K562 (cell line): Measurements from ENCODE around the gene TRNAU1AP. TPM values are rescaled to one million over a fixed set of nuclear protein-coding genes. Genes with fewer than 3 reads are reported as not detected.
A peak's percentile ranks its signal among the peaks of the same experiment; 100 is the strongest.

Source experiments
- BCL6 ChIP-seq: fragments of 250-450 bp; sonication (Bioruptor Pico); IDR thresholded peaks from 2 replicates; pipeline ENCODE4 v1.4.0; 2020
- DMBX1 ChIP-seq: fragments of 250-450 bp; sonication (Bioruptor Pico); IDR thresholded peaks from 2 replicates; pipeline ENCODE4 v1.8.0; 2022; ENCODE audit warnings: inconsistent platforms, mild to moderate bottlenecking, moderate library complexity, borderline replicate concordance
- ELF2 ChIP-seq: fragments of 250-450 bp; sonication (Bioruptor Pico); IDR thresholded peaks from 2 replicates; pipeline ENCODE4 v1.5.0; 2021; ENCODE audit warnings: mild to moderate bottlenecking
- ETS2 ChIP-seq: IDR thresholded peaks from 2 replicates; pipeline ENCODE4 v1.6.1; 2016; ENCODE audit warnings: borderline replicate concordance, missing genetic modification characterization, mild to moderate bottlenecking, moderate library complexity, missing compliant biosample characterization; ENCODE audit not compliant: poor library complexity, severe bottlenecking
- HDAC2 ChIP-seq: fragments of 450-650 bp; IDR thresholded peaks from 2 replicates; pipeline ENCODE4 v1.6.1; 2016; ENCODE audit warnings: mild to moderate bottlenecking
- KDM4B ChIP-seq, 2 experiments: fragments of 450-650 bp in 1 of 2; sonication (generic) in 1 of 2; IDR thresholded peaks; 2 replicates each; pipeline ENCODE4 v1.6.1; 2016 to 2017; ENCODE audit warnings: borderline replicate concordance in 2 of 2, antibody characterized with exemption in 1 of 2, low read depth in 1 of 2, mild to moderate bottlenecking in 1 of 2
- NCOA1 ChIP-seq: fragments of 450-650 bp; IDR thresholded peaks from 2 replicates; pipeline ENCODE4 v1.6.1; 2016; ENCODE audit warnings: low read depth
- NFIC ChIP-seq: fragments of 450-650 bp; IDR thresholded peaks from 2 replicates; pipeline ENCODE4 v1.6.1; 2017; ENCODE audit warnings: mild to moderate bottlenecking, inconsistent platforms
- NR2F6 ChIP-seq: fragments of 450-650 bp; formaldehyde crosslinking; IDR thresholded peaks from 2 replicates; pipeline ENCODE4 v1.4.0; 2020; ENCODE audit warnings: mild to moderate bottlenecking
- PRMT5 ChIP-seq: sonication (generic); formaldehyde crosslinking; IDR thresholded peaks from 2 replicates; pipeline ENCODE4 v1.5.0; 2020; ENCODE audit warnings: missing genetic modification reagents
- RAD21 ChIP-seq, 2 experiments: fragments of 250-450 bp in 1 of 2; fragments of 450-650 bp in 1 of 2; sonication (Bioruptor Pico) in 1 of 2; formaldehyde crosslinking in 1 of 2; IDR thresholded peaks in 1 of 2; conservative IDR thresholded peaks in 1 of 2; 2 replicates each; pipeline versions ENCODE4 v1.4.0 to v1.8.0; 2020 to 2022; ENCODE audit warnings: mild to moderate bottlenecking in 2 of 2, moderate library complexity in 1 of 2
- SAP30 ChIP-seq: fragments of 200-600 bp; sonication (generic); IDR thresholded peaks from 2 replicates; pipeline ENCODE4 v1.6.1; 2012; ENCODE audit warnings: borderline replicate concordance, low read depth, mild to moderate bottlenecking, moderate library complexity, low read length, control low read depth, inconsistent platforms; ENCODE audit not compliant: insufficient read depth, poor library complexity, severe bottlenecking
- TBL1XR1 ChIP-seq, 2 experiments: IDR thresholded peaks; 2 replicates each; pipeline ENCODE4 v1.6.1; 2012; ENCODE audit warnings: improper control_type of control experiment in 2 of 2, low read length in 2 of 2, mild to moderate bottlenecking in 1 of 2
- ZNF24 ChIP-seq: fragments of 450-650 bp; IDR thresholded peaks from 2 replicates; pipeline ENCODE4 v1.6.1; 2016
- ZNF551 ChIP-seq: fragments of 250-450 bp; sonication (Bioruptor Pico); IDR thresholded peaks from 2 replicates; pipeline ENCODE4 v1.5.0; 2021; ENCODE audit warnings: mild to moderate bottlenecking, moderate library complexity
- polyA plus RNA-seq, 8 experiments: library from polyadenylated mRNA; depleted of rRNA in 4 of 8; stranded (reverse) in 5 of 8; unstranded in 3 of 8; fragments of >200 nt; fragmentation: Nextera tagmentation in 2 of 8; fragmentation: Illumina TruSeq in 1 of 8; extraction: Ambion mirVana in 2 of 8; extraction: Trizol in 1 of 8; gene quantifications; 2 replicates each; pipeline versions ENCODE4 v1.2.1 to v1.2.3, GENCODE V29; 2011 to 2014; ENCODE audit warnings: inconsistent platforms in 1 of 8, missing spikeins in 1 of 8
- total RNA-seq, 7 experiments: library from RNA; depleted of rRNA in 6 of 7; stranded (reverse); fragments of >200 nt in 6 of 7; fragmentation: Illumina TruSeq in 2 of 7; extraction: Trizol in 2 of 7; gene quantifications; 2 replicates each; pipeline versions ENCODE4 v1.2.1 to v1.2.3, GENCODE V29; 2011 to 2021; ENCODE audit warnings: low replicate concordance in 1 of 7
- TF ChIP-seq, protein P1 (sequence below): fragments of 450-650 bp; IDR thresholded peaks from 2 replicates; pipeline ENCODE4 v1.6.1; 2014; ENCODE audit warnings: low read depth, mild to moderate bottlenecking, moderate library complexity, borderline replicate concordance
- TF ChIP-seq, protein P2 (sequence below): sonication (generic); formaldehyde crosslinking; IDR thresholded peaks from 2 replicates; pipeline ENCODE4 v1.8.1; 2023; ENCODE audit warnings: missing genetic modification reagents, mild to moderate bottlenecking, borderline replicate concordance
- TF ChIP-seq, protein P3 (sequence below): fragments of 250-450 bp; sonication (Bioruptor Pico); IDR thresholded peaks from 2 replicates; pipeline ENCODE4 v1.5.0; 2020; ENCODE audit warnings: mild to moderate bottlenecking
- TF ChIP-seq, protein P4 (sequence below): IDR thresholded peaks from 3 replicates; pipeline ENCODE4 v1.6.1; 2011; ENCODE audit warnings: borderline replicate concordance, mild to moderate bottlenecking; ENCODE audit not compliant: insufficient read length, insufficient read depth

The TRNAU1AP gene
- total and polyA plus RNA-seq, 9 of the 15 experiments (the other 6 are each of a cell fraction or from before 2014, with no cell fraction given) = 34.9 to 110 (median 46.3) TPM

DNA sequence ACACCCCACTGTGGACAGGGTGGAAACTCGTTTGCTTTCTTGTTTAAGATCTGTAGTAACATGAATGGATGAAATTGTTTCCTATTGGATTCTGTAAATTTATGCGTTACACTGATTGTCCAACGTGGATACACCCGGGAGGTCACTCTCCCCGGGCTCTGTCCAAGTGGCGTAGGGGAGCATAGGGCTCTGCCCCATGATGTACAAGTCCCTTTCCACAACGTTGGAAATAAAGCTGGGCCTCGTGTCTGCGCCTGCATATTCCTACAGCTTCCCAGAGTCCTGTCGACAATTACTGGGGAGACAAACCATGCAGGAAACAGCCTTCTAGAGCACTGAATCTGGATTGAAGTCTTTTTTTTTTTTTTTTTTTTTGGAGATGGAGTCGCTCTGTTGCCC lies 45.6 kb upstream of the TRNAU1AP start (continued):
- TF ChIP-seq ETS2 = no peak
- TF ChIP-seq NFIC = no peak
- TF ChIP-seq, protein P1, sequence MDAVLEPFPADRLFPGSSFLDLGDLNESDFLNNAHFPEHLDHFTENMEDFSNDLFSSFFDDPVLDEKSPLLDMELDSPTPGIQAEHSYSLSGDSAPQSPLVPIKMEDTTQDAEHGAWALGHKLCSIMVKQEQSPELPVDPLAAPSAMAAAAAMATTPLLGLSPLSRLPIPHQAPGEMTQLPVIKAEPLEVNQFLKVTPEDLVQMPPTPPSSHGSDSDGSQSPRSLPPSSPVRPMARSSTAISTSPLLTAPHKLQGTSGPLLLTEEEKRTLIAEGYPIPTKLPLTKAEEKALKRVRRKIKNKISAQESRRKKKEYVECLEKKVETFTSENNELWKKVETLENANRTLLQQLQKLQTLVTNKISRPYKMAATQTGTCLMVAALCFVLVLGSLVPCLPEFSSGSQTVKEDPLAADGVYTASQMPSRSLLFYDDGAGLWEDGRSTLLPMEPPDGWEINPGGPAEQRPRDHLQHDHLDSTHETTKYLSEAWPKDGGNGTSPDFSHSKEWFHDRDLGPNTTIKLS = no peak
- TF ChIP-seq HDAC2 = no peak
- no peak for TF ChIP-seq KDM4B (IDR thresholded peaks at IDR 0.05; ENCODE audit: borderline replicate concordance in 2 of 2, low read depth in 1 of 2)
- TF ChIP-seq BCL6 (CRISPR knock-in tag) = no peak
- no peak for TF ChIP-seq NR2F6 (CRISPR knock-in tag)
- TF ChIP-seq, protein P2, sequence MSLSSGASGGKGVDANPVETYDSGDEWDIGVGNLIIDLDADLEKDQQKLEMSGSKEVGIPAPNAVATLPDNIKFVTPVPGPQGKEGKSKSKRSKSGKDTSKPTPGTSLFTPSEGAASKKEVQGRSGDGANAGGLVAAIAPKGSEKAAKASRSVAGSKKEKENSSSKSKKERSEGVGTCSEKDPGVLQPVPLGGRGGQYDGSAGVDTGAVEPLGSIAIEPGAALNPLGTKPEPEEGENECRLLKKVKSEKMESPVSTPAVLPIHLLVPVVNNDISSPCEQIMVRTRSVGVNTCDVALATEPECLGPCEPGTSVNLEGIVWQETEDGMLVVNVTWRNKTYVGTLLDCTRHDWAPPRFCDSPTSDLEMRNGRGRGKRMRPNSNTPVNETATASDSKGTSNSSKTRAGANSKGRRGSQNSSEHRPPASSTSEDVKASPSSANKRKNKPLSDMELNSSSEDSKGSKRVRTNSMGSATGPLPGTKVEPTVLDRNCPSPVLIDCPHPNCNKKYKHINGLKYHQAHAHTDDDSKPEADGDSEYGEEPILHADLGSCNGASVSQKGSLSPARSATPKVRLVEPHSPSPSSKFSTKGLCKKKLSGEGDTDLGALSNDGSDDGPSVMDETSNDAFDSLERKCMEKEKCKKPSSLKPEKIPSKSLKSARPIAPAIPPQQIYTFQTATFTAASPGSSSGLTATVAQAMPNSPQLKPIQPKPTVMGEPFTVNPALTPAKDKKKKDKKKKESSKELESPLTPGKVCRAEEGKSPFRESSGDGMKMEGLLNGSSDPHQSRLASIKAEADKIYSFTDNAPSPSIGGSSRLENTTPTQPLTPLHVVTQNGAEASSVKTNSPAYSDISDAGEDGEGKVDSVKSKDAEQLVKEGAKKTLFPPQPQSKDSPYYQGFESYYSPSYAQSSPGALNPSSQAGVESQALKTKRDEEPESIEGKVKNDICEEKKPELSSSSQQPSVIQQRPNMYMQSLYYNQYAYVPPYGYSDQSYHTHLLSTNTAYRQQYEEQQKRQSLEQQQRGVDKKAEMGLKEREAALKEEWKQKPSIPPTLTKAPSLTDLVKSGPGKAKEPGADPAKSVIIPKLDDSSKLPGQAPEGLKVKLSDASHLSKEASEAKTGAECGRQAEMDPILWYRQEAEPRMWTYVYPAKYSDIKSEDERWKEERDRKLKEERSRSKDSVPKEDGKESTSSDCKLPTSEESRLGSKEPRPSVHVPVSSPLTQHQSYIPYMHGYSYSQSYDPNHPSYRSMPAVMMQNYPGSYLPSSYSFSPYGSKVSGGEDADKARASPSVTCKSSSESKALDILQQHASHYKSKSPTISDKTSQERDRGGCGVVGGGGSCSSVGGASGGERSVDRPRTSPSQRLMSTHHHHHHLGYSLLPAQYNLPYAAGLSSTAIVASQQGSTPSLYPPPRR (CRISPR knock-in tag) = 0 out of 2 replicates have a peak, but pooled peaks have one; percentile 50
- peak; percentile 49 to 68; a peak in 2 of 4 replicates for TF ChIP-seq TBL1XR1 (IDR thresholded peaks at IDR 0.05; ENCODE audit: low read length in 2 of 2)
- TF ChIP-seq, protein P3, sequence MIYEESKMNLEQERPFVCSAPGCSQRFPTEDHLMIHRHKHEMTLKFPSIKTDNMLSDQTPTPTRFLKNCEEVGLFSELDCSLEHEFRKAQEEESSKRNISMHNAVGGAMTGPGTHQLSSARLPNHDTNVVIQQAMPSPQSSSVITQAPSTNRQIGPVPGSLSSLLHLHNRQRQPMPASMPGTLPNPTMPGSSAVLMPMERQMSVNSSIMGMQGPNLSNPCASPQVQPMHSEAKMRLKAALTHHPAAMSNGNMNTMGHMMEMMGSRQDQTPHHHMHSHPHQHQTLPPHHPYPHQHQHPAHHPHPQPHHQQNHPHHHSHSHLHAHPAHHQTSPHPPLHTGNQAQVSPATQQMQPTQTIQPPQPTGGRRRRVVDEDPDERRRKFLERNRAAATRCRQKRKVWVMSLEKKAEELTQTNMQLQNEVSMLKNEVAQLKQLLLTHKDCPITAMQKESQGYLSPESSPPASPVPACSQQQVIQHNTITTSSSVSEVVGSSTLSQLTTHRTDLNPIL (CRISPR knock-in tag) = no peak
- no peak for TF ChIP-seq RAD21 (CRISPR knock-in tag; conservative IDR thresholded peaks at IDR 0.05 in 1 of 2, IDR thresholded peaks at IDR 0.05 in 1 of 2)
- TF ChIP-seq ELF2 = no peak
- TF ChIP-seq, protein P4, sequence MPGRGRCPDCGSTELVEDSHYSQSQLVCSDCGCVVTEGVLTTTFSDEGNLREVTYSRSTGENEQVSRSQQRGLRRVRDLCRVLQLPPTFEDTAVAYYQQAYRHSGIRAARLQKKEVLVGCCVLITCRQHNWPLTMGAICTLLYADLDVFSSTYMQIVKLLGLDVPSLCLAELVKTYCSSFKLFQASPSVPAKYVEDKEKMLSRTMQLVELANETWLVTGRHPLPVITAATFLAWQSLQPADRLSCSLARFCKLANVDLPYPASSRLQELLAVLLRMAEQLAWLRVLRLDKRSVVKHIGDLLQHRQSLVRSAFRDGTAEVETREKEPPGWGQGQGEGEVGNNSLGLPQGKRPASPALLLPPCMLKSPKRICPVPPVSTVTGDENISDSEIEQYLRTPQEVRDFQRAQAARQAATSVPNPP = no peak
- no peak for TF ChIP-seq SAP30
- no peak for TF ChIP-seq NCOA1
- TF ChIP-seq DMBX1 = no peak
- 0 out of 2 replicates have a peak, but pooled peaks have one; percentile 28 for TF ChIP-seq ZNF551 (CRISPR knock-in tag)
- no peak for TF ChIP-seq ZNF24
- TF ChIP-seq PRMT5 (CRISPR knock-in tag) = no peak
